ENCODE results near the gene OTOP2.

The OTOP2 gene

GRCh38 chr17:74888469-74888868, 35.6 kb upstream of the OTOP2 start:
- Histone ChIP-seq H3K36me3 (ENCODE audit: control insufficient read depth in 2 of 2, insufficient read depth in 1 of 2, low read length in 2 of 2) (no peaks in the 10 kb centered on the region), H3K4me1 (ENCODE audit: control insufficient read depth, insufficient read depth, low read length) (no peaks in the 10 kb centered on the region), H3K27ac (ENCODE audit: extremely low read depth, low read depth, low read length) (no peak overlapping the region), H3K4me3 (ENCODE audit: low read depth, low read length) (no peak overlapping the region), H3K9me3 (ENCODE audit: control insufficient read depth, insufficient read depth, low read depth, low read length) (no peaks in the 10 kb centered on the region)
- TF ChIP-seq ZNF184 (tag by site-specific recombination; IDR thresholded peaks at IDR 0.05) (no peak), KLF10 (tag by site-specific recombination; IDR thresholded peaks at IDR 0.05) (no peak), REPIN1 (tag by site-specific recombination; IDR thresholded peaks at IDR 0.05; ENCODE audit: low read depth) (no peak), ZNF571 (tag by site-specific recombination; IDR thresholded peaks at IDR 0.05) (no peak), PRDM1 (tag by site-specific recombination; IDR thresholded peaks at IDR 0.05) (no peak)
- ChIA-PET CTCF (interaction anchor here (1.9 kb wide), 1 partner anchor 26 kb away, joined by 7 read pairs; no protein-coding TSS in a partner anchor), POLR2A (interaction anchor here (3.1 kb wide), 1 partner anchor 15 kb away, joined by 13 read pairs; the partner anchor contains the start of gene FDXR)

- ChIA-PET POLR2A (interaction anchor here (0.7 to 1.6 kb wide), 2 partner anchors 10 to 18 kb away, joined by 3 to 10 read pairs; partner anchors contain the start of gene FDXR), CTCF (interaction anchor here (0.6 to 1.5 kb wide), 4 partner anchors 27 to 323 kb away, joined by 3 to 6 read pairs (median 4); partner anchors contain the start of gene CD300H)
- Histone ChIP-seq H3K27ac (ENCODE audit: extremely low read depth, low read depth, low read length) (no peak overlapping the region), H3K9me3 (ENCODE audit: control insufficient read depth, insufficient read depth, low read depth, low read length) (no peaks in the 10 kb centered on the region), H3K36me3 (ENCODE audit: control insufficient read depth in 2 of 2, insufficient read depth in 1 of 2, low read length in 2 of 2) (no peaks in the 10 kb centered on the region), H3K4me1 (ENCODE audit: control insufficient read depth, insufficient read depth, low read length) (no peaks in the 10 kb centered on the region), H3K4me3 (ENCODE audit: low read depth, low read length) (no peak overlapping the region)
- TF ChIP-seq REST (tag by site-specific recombination; IDR thresholded peaks at IDR 0.05) (no peak), ZNF596 (tag by site-specific recombination; IDR thresholded peaks at IDR 0.05) (no peak), ZNF521 (tag by site-specific recombination; IDR thresholded peaks at IDR 0.05) (no peak), ZSCAN18 (tag by site-specific recombination; IDR thresholded peaks at IDR 0.05) (no peak), ZNF558 (tag by site-specific recombination; IDR thresholded peaks at IDR 0.05) (no peak), ZNF623 (tag by site-specific recombination; IDR thresholded peaks at IDR 0.05) (no peak), ZSCAN5A (tag by site-specific recombination; IDR thresholded peaks at IDR 0.05) (no peak), ZNF174 (tag by site-specific recombination; IDR thresholded peaks at IDR 0.05) (no peak), ZNF175 (tag by site-specific recombination; IDR thresholded peaks at IDR 0.05) (no peak), ZNF366 (tag by site-specific recombination; conservative IDR thresholded peaks at IDR 0.05) (no peak), HOXC10 (CRISPR knock-in tag; IDR thresholded peaks at IDR 0.05) (no peak), ZNF548 (tag by site-specific recombination; IDR thresholded peaks at IDR 0.05) (no peak), ZNF140 (tag by site-specific recombination; IDR thresholded peaks at IDR 0.05) (no peak), ZSCAN30 (tag by site-specific recombination; IDR thresholded peaks at IDR 0.05) (no peak), KLF9 (tag by site-specific recombination; IDR thresholded peaks at IDR 0.05; ENCODE audit: low read depth) (no peak), ZNF560 (tag by site-specific recombination; IDR thresholded peaks at IDR 0.05; ENCODE audit: borderline replicate concordance) (no peak), KLF16 (tag by site-specific recombination; IDR thresholded peaks at IDR 0.05) (no peak)
Measured at GRCh38 chr17:74890554-74890953, 33.5 kb upstream of the OTOP2 start.

Data from HEK293 (cell line).